ENCODE data around the gene NXPH3.

Gene NXPH3

DNA sequence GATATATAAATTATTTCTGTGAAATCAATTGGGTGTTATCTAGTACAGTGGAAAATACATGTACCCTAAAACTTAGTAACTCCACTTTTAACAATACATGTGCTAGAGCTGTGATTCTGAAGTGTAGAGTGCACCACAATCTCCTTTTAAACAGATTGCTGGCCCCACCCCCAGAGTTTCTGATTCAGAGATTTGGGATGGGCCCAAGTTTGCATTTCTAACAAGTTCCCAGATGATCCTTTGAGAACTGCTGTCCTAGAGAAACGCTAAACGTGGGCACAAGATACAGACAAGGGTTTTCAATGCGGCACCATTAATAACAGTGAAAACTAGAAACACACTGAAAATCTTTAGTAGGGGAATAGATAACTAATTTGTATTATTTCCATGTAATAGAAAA lies 49.2 kb downstream of the NXPH3 start:
- no peak overlapping the region for H3K4me2 ChIP-seq (ENCODE audit: insufficient read depth, low read length, poor library complexity, severe bottlenecking)
- no peak overlapping the region for H3K23ac ChIP-seq (ENCODE audit: low read depth, low read length, poor library complexity)
- H2BK5ac ChIP-seq (ENCODE audit: low read length) = no peak overlapping the region
- H3K36me3 ChIP-seq (replicated peaks in 1 of 2; ENCODE audit: control insufficient read depth in 2 of 2, insufficient read depth in 2 of 2, low read length in 2 of 2) = peaks cover 11 to 34% of the 10 kb centered on the region in 2 donors
- no peaks in the 10 kb centered on the region for H3K27me3 ChIP-seq (ENCODE audit: control insufficient read depth in 3 of 3, insufficient read depth in 3 of 3, low read depth in 1 of 3, low read length in 3 of 3)
- WGBS, 2 donors (ENCODE audit: extremely low coverage in 2 of 2, insufficient read length in 2 of 2, insufficient replicate concordance in 1 of 2) = no CpG with 5 or more reads among the region's 3 CpGs
- H2BK15ac ChIP-seq (ENCODE audit: low read length) = no peak overlapping the region
- H2BK12ac ChIP-seq (ENCODE audit: low read length) = no peak overlapping the region
- H3K18ac ChIP-seq (ENCODE audit: low read length) = no peak overlapping the region
- peaks cover 2% of the 10 kb centered on the region for H3K79me1 ChIP-seq (ENCODE audit: low read depth, low read length)
- H3K9me3 ChIP-seq (replicated peaks in 1 of 2; ENCODE audit: control insufficient read depth in 2 of 2, insufficient read depth in 1 of 2, low read depth in 1 of 2, low read length in 2 of 2) = no peaks in the 10 kb centered on the region
- no peak overlapping the region for H3K9ac ChIP-seq (ENCODE audit: low read depth, low read length, poor library complexity)
- no peak overlapping the region for H3K14ac ChIP-seq (ENCODE audit: low read length)
- no peak overlapping the region for H4K91ac ChIP-seq (ENCODE audit: low read depth, low read length, poor library complexity)
- no peak overlapping the region for H2BK120ac ChIP-seq (ENCODE audit: low read depth, low read length)
- no peak for DNase-seq (ENCODE audit: low spot score)
- H4K8ac ChIP-seq (ENCODE audit: low read depth, low read length) = no peak overlapping the region
- H2AK5ac ChIP-seq (ENCODE audit: low read depth, low read length) = no peak overlapping the region
- no peaks in the 10 kb centered on the region for H3K4me1 ChIP-seq (ENCODE audit: control insufficient read depth in 2 of 2, insufficient read depth in 1 of 2, low read depth in 1 of 2, low read length in 2 of 2)
- no peak overlapping the region for H3K4ac ChIP-seq (ENCODE audit: low read length)
- no peak overlapping the region for H3K4me3 ChIP-seq (ENCODE audit: low read length in 2 of 2)
- H3K27ac ChIP-seq (replicated peaks; ENCODE audit: low read length) = no peak overlapping the region
- no peak overlapping the region for H2AFZ ChIP-seq (ENCODE audit: low read length)

DNA sequence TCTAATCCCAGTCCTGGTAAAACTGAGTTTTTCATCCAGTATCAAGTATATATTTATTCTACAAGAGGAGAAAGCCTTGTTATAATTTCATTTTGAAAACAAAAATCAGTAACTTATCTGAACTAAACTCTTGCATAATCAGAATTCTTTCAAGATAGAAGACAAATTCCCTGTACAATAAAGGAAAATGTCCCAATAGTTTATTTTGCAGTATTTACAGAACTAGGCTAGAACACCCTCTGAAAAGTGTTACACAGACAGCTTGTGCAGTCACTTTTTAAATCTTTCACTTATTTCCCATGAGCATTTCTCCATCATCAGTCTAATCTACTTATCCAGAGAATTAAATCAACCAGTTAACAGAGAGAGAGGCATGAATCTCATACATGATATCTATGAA lies 53.8 kb downstream of the NXPH3 start:
- Histone ChIP-seq H3K4me3 (ENCODE audit: low read length in 2 of 2) (no peak overlapping the region), H2AK5ac (ENCODE audit: low read depth, low read length) (no peak overlapping the region), H4K91ac (ENCODE audit: low read depth, low read length, poor library complexity) (no peak overlapping the region), H3K9ac (ENCODE audit: low read depth, low read length, poor library complexity) (no peak overlapping the region), H3K27ac (replicated peaks; ENCODE audit: low read length) (no peak overlapping the region), H2BK5ac (ENCODE audit: low read length) (no peak overlapping the region), H3K9me3 (replicated peaks in 1 of 2; ENCODE audit: control insufficient read depth in 2 of 2, insufficient read depth in 1 of 2, low read depth in 1 of 2, low read length in 2 of 2) (no peaks in the 10 kb centered on the region), H2AFZ (ENCODE audit: low read length) (no peak overlapping the region), H2BK120ac (ENCODE audit: low read depth, low read length) (no peak overlapping the region), H3K4ac (ENCODE audit: low read length) (no peak overlapping the region), H3K23ac (ENCODE audit: low read depth, low read length, poor library complexity) (no peak overlapping the region), H4K8ac (ENCODE audit: low read depth, low read length) (no peak overlapping the region), H2BK12ac (ENCODE audit: low read length) (no peak overlapping the region), H3K36me3 (replicated peaks in 1 of 2; ENCODE audit: control insufficient read depth in 2 of 2, insufficient read depth in 2 of 2, low read length in 2 of 2) (peaks cover 0 to 5% of the 10 kb centered on the region in 2 donors), H3K27me3 (ENCODE audit: control insufficient read depth in 3 of 3, insufficient read depth in 3 of 3, low read depth in 1 of 3, low read length in 3 of 3) (no peaks in the 10 kb centered on the region), H3K79me1 (ENCODE audit: low read depth, low read length) (peaks cover 2% of the 10 kb centered on the region), H3K18ac (ENCODE audit: low read length) (no peak overlapping the region), H3K14ac (ENCODE audit: low read length) (no peak overlapping the region), H2BK15ac (ENCODE audit: low read length) (no peak overlapping the region), H3K4me2 (ENCODE audit: insufficient read depth, low read length, poor library complexity, severe bottlenecking) (no peak overlapping the region), H3K4me1 (ENCODE audit: control insufficient read depth in 2 of 2, insufficient read depth in 1 of 2, low read depth in 1 of 2, low read length in 2 of 2) (peaks cover 0 to 6% of the 10 kb centered on the region in 2 donors)
- no peak for DNase-seq (ENCODE audit: low spot score)

DNA sequence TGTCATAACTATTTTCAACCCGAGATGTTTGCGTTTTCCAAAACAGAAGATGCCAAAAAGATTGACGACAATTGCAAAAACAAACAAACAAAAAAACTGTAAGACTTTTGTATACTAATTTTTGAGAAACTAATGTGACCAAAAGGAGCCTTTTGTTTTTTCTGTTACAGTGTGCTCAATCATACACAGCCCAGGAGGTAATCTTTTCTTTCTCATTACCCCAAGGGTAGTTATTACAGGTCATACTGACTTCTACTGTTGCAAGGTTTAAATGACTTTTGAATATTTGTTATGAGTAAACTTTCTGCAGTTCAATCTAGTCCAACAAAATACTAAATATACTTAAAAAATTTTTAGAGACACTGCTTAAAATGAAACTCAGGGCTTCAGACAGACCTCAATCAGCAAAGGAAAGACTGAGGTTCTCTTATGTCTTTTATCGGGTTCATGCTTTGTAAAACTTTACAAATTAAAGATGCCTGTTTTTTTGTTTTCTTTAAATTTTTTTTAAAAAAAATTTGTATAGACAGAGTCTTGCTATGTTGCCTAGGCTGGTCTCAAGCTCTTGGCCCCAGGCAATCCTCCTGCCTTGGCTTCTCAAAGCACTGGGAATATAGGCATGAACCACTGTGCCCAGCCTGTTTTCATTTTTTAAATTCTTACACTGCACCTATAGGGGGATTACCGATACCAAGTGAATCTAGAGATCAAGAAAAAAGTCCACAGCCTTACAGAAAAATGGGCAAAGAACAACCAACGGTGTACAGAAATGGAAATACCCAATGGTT lies 54.6 kb downstream of the NXPH3 start:
- Histone ChIP-seq H3K18ac (ENCODE audit: low read length) (no peak overlapping the region), H4K8ac (ENCODE audit: low read depth, low read length) (no peak overlapping the region), H2BK12ac (ENCODE audit: low read length) (no peak overlapping the region), H3K36me3 (replicated peaks in 1 of 2; ENCODE audit: control insufficient read depth in 2 of 2, insufficient read depth in 2 of 2, low read length in 2 of 2) (peaks cover 0 to 5% of the 10 kb centered on the region in 2 donors), H2AFZ (ENCODE audit: low read length) (no peak overlapping the region), H3K14ac (ENCODE audit: low read length) (no peak overlapping the region), H3K27me3 (ENCODE audit: control insufficient read depth in 3 of 3, insufficient read depth in 3 of 3, low read depth in 1 of 3, low read length in 3 of 3) (no peaks in the 10 kb centered on the region), H4K91ac (ENCODE audit: low read depth, low read length, poor library complexity) (no peak overlapping the region), H2BK5ac (ENCODE audit: low read length) (no peak overlapping the region), H3K27ac (replicated peaks; ENCODE audit: low read length) (no peak overlapping the region), H2BK120ac (ENCODE audit: low read depth, low read length) (no peak overlapping the region), H2AK5ac (ENCODE audit: low read depth, low read length) (no peak overlapping the region), H3K9me3 (replicated peaks in 1 of 2; ENCODE audit: control insufficient read depth in 2 of 2, insufficient read depth in 1 of 2, low read depth in 1 of 2, low read length in 2 of 2) (no peaks in the 10 kb centered on the region), H3K4me3 (ENCODE audit: low read length in 2 of 2) (no peak overlapping the region), H2BK15ac (ENCODE audit: low read length) (no peak overlapping the region), H3K9ac (ENCODE audit: low read depth, low read length, poor library complexity) (no peak overlapping the region), H3K4me2 (ENCODE audit: insufficient read depth, low read length, poor library complexity, severe bottlenecking) (no peak overlapping the region), H3K4me1 (ENCODE audit: control insufficient read depth in 2 of 2, insufficient read depth in 1 of 2, low read depth in 1 of 2, low read length in 2 of 2) (peaks cover 0 to 6% of the 10 kb centered on the region in 2 donors), H3K79me1 (ENCODE audit: low read depth, low read length) (peaks cover 2% of the 10 kb centered on the region), H3K4ac (ENCODE audit: low read length) (no peak overlapping the region), H3K23ac (ENCODE audit: low read depth, low read length, poor library complexity) (no peak overlapping the region)
- WGBS, 2 donors (ENCODE audit: extremely low coverage in 2 of 2, insufficient read length in 2 of 2, insufficient replicate concordance in 1 of 2) = no CpG with 5 or more reads among the region's 6 CpGs
- DNase-seq (ENCODE audit: low spot score) = no peak

DNA sequence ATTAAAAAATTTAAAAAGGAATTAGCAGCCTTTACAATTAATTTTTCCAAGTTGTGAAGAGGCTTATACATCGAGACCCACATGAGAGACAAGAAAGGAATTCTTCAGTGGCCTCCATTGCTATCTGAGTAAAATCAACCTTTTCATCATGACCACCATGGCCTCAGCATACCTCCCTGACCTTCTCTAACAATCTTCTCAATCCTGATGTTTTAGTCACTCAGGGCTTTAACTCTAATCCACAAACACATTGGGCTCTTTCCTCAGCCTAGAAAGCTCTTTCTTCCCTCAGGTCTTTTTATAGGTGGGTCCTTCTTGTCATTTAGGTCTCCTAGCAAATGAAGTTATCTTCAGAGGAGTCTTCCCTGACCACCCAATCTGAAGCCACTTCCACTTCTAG lies 55.8 kb downstream of the NXPH3 start:
- H3K36me3 ChIP-seq (replicated peaks in 1 of 2; ENCODE audit: control insufficient read depth in 2 of 2, insufficient read depth in 2 of 2, low read length in 2 of 2) = no peaks in the 10 kb centered on the region
- H3K4me3 ChIP-seq (ENCODE audit: low read length in 2 of 2) = no peak overlapping the region
- H2AFZ ChIP-seq (ENCODE audit: low read length) = no peak overlapping the region
- H3K23ac ChIP-seq (ENCODE audit: low read depth, low read length, poor library complexity) = no peak overlapping the region
- no peak overlapping the region for H2BK120ac ChIP-seq (ENCODE audit: low read depth, low read length)
- WGBS, 2 donors (ENCODE audit: extremely low coverage in 2 of 2, insufficient read length in 2 of 2, insufficient replicate concordance in 1 of 2) = no CpG with 5 or more reads among the region's 1 CpG
- no peak overlapping the region for H2BK12ac ChIP-seq (ENCODE audit: low read length)
- no peaks in the 10 kb centered on the region for H3K9me3 ChIP-seq (replicated peaks in 1 of 2; ENCODE audit: control insufficient read depth in 2 of 2, insufficient read depth in 1 of 2, low read depth in 1 of 2, low read length in 2 of 2)
- H3K18ac ChIP-seq (ENCODE audit: low read length) = no peak overlapping the region
- no peak overlapping the region for H2BK5ac ChIP-seq (ENCODE audit: low read length)
- H3K79me1 ChIP-seq (ENCODE audit: low read depth, low read length) = peaks cover 2% of the 10 kb centered on the region
- no peak overlapping the region for H3K27ac ChIP-seq (replicated peaks; ENCODE audit: low read length)
- H3K4me1 ChIP-seq (ENCODE audit: control insufficient read depth in 2 of 2, insufficient read depth in 1 of 2, low read depth in 1 of 2, low read length in 2 of 2) = peaks cover 0 to 6% of the 10 kb centered on the region in 2 donors
- H3K9ac ChIP-seq (ENCODE audit: low read depth, low read length, poor library complexity) = no peak overlapping the region
- H3K4ac ChIP-seq (ENCODE audit: low read length) = no peak overlapping the region
- H3K14ac ChIP-seq (ENCODE audit: low read length) = no peak overlapping the region
- H2BK15ac ChIP-seq (ENCODE audit: low read length) = no peak overlapping the region
- H4K8ac ChIP-seq (ENCODE audit: low read depth, low read length) = no peak overlapping the region
- DNase-seq (ENCODE audit: low spot score) = no peak
- H2AK5ac ChIP-seq (ENCODE audit: low read depth, low read length) = no peak overlapping the region
- no peak overlapping the region for H4K91ac ChIP-seq (ENCODE audit: low read depth, low read length, poor library complexity)
- H3K4me2 ChIP-seq (ENCODE audit: insufficient read depth, low read length, poor library complexity, severe bottlenecking) = no peak overlapping the region
- no peaks in the 10 kb centered on the region for H3K27me3 ChIP-seq (ENCODE audit: control insufficient read depth in 3 of 3, insufficient read depth in 3 of 3, low read depth in 1 of 3, low read length in 3 of 3)

Measured in neuronal stem cell (in vitro differentiated cells).